Measurements from ENCODE around the gene FAM120A.

The FAM120A gene

GRCh38 chr9:93532141-93532540 is 80.7 kb downstream of the FAM120A start:
- H3K4me3 ChIP-seq (ENCODE audit: low read depth, low read length): no peak overlapping the region
- no peak for DNase-seq (ENCODE audit: low read depth)
- no peak for TF ChIP-seq CTCF (IDR thresholded peaks at IDR 0.05; ENCODE audit: low read depth, low read length, missing control alignments)

- DNase-seq (ENCODE audit: low read depth): no peak
- no peak overlapping the region for H3K4me3 ChIP-seq (ENCODE audit: low read depth, low read length)
- TF ChIP-seq CTCF (IDR thresholded peaks at IDR 0.05; ENCODE audit: low read depth, low read length, missing control alignments): peak; percentile 5
Measured at GRCh38 chr9:93533863-93534262, 82.4 kb downstream of the FAM120A start.

- no peak for DNase-seq (ENCODE audit: low read depth)
- H3K4me3 ChIP-seq (ENCODE audit: low read depth, low read length): no peak overlapping the region
- no peak for TF ChIP-seq CTCF (IDR thresholded peaks at IDR 0.05; ENCODE audit: low read depth, low read length, missing control alignments)
Measured at GRCh38 chr9:93536167-93536566, 84.7 kb downstream of the FAM120A start.

GRCh38 chr9:93536874-93537273 is 85.4 kb downstream of the FAM120A start:
- no peak for TF ChIP-seq CTCF (IDR thresholded peaks at IDR 0.05; ENCODE audit: low read depth, low read length, missing control alignments)
- no peak for DNase-seq (ENCODE audit: low read depth)
- no peak overlapping the region for H3K4me3 ChIP-seq (ENCODE audit: low read depth, low read length)

GRCh38 chr9:93540305-93540704 is 88.8 kb downstream of the FAM120A start:
- no peak for DNase-seq (ENCODE audit: low read depth)
- TF ChIP-seq CTCF (IDR thresholded peaks at IDR 0.05; ENCODE audit: low read depth, low read length, missing control alignments): no peak
- H3K4me3 ChIP-seq (ENCODE audit: low read depth, low read length): no peak overlapping the region

- TF ChIP-seq CTCF (IDR thresholded peaks at IDR 0.05; ENCODE audit: low read depth, low read length, missing control alignments): no peak
Measured at GRCh38 chr9:93541005-93541404, 89.5 kb downstream of the FAM120A start.

GRCh38 chr9:93541581-93542349 is 90.3 kb downstream of the FAM120A start:
- no peak overlapping the region for H3K4me3 ChIP-seq (ENCODE audit: low read depth, low read length)
- no peak for DNase-seq (ENCODE audit: low read depth)
- TF ChIP-seq CTCF (IDR thresholded peaks at IDR 0.05; ENCODE audit: low read depth, low read length, missing control alignments): no peak

More at GRCh38 chr9:93541005-93541404, 89.5 kb downstream of the FAM120A start:
- no peak overlapping the region for H3K4me3 ChIP-seq (ENCODE audit: low read depth, low read length)
- no peak for DNase-seq (ENCODE audit: low read depth)
